Measurements from ENCODE around the gene CNST. TPM values are rescaled to one million over a fixed set of nuclear protein-coding genes. Genes with fewer than 3 reads are reported as not detected.
A peak's percentile ranks its signal among the peaks of the same experiment; 100 is the strongest.

CNST gene
- total RNA-seq, 4 donors from 2014 or later = 20.2 to 26.2 (median 24.3) TPM

DNA sequence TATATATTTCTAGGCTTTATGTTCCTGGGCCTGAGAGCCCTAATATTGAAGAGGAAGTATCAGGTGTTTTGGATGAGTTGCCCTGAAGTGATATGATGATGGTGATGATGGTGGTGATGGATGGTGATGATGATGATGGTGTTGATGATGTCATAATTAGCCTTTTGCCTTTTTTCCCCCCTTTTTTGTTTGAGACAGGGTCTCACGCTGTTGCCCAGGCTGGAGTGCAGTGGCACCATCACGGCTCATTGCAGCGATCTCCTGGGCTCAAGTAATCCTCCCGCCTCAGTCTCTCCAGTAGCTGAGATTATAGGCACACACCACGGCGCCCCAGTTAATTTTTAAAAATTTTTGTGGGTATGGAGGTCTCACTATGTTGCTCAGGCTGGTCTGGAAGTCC, 76.5 kb downstream of the CNST start:
- no peaks in the 10 kb centered on the region for H3K27me3 ChIP-seq
- no peaks in the 10 kb centered on the region for H3K9me3 ChIP-seq
- TF ChIP-seq EP300 (IDR thresholded peaks at IDR 0.05) (no peak), POLR2AphosphoS5 (IDR thresholded peaks at IDR 0.05) (no peak), CTCF (IDR thresholded peaks at IDR 0.05) (no peak), POLR2A (IDR thresholded peaks at IDR 0.05) (no peak)
- WGBS = 91% methylated on average over 6 of the region's 6 CpGs
- DNase-seq (ENCODE audit: low spot score in 2 of 2) = no peak
- H3K4me3 ChIP-seq = no peak overlapping the region
- H3K4me1 ChIP-seq = peaks cover 10% of the 10 kb centered on the region
- H3K36me3 ChIP-seq = peaks cover 39% of the 10 kb centered on the region
- no peak overlapping the region for H3K27ac ChIP-seq

DNA sequence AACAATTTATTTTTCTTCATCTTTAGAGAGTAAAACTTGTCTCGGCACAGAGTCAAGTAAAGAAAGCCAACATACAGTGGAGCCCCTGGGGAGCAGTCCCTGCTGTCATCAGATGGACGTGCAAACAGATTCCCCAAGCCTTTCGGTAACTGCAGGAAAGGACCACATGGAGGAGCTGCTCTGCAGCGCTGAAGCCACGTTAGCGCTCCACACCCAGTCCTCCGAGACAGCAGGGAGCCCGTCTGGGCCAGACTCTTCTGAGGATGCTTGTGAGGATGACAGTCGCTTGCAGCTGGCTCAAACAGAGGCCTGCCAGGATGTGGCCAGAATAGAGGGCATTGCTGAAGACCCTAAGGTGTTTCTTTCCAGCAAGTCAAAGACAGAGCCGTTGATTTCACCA, 80.9 kb downstream of the CNST start:
- no peak for DNase-seq (ENCODE audit: low spot score in 2 of 2)
- WGBS = 54% methylated on average over 10 of the region's 10 CpGs
- no peaks in the 10 kb centered on the region for H3K27me3 ChIP-seq
- TF ChIP-seq EP300 (IDR thresholded peaks at IDR 0.05) (no peak), CTCF (IDR thresholded peaks at IDR 0.05) (peak in 1 of 2 donors; percentile 34)
- H3K9me3 ChIP-seq = no peaks in the 10 kb centered on the region
- H3K36me3 ChIP-seq = peaks cover 42% of the 10 kb centered on the region
- no peak overlapping the region for H3K27ac ChIP-seq
- no peak overlapping the region for H3K4me3 ChIP-seq
- peaks cover 3% of the 10 kb centered on the region for H3K4me1 ChIP-seq

GRCh38 chr1:246647513-246647912, 81.3 kb downstream of the CNST start:
- no peaks in the 10 kb centered on the region for H3K27me3 ChIP-seq
- no peaks in the 10 kb centered on the region for H3K9me3 ChIP-seq
- no peak overlapping the region for H3K4me3 ChIP-seq
- peaks cover 3% of the 10 kb centered on the region for H3K4me1 ChIP-seq
- no peak overlapping the region for H3K27ac ChIP-seq
- 90% methylated on average over 8 of the region's 8 CpGs for WGBS
- H3K36me3 ChIP-seq = peaks cover 43% of the 10 kb centered on the region
- TF ChIP-seq POLR2A (IDR thresholded peaks at IDR 0.05) (no peak), CTCF (IDR thresholded peaks at IDR 0.05) (no peak), POLR2AphosphoS5 (IDR thresholded peaks at IDR 0.05) (no peak), EP300 (IDR thresholded peaks at IDR 0.05) (no peak)
- no peak for DNase-seq (ENCODE audit: low spot score in 2 of 2)

DNA sequence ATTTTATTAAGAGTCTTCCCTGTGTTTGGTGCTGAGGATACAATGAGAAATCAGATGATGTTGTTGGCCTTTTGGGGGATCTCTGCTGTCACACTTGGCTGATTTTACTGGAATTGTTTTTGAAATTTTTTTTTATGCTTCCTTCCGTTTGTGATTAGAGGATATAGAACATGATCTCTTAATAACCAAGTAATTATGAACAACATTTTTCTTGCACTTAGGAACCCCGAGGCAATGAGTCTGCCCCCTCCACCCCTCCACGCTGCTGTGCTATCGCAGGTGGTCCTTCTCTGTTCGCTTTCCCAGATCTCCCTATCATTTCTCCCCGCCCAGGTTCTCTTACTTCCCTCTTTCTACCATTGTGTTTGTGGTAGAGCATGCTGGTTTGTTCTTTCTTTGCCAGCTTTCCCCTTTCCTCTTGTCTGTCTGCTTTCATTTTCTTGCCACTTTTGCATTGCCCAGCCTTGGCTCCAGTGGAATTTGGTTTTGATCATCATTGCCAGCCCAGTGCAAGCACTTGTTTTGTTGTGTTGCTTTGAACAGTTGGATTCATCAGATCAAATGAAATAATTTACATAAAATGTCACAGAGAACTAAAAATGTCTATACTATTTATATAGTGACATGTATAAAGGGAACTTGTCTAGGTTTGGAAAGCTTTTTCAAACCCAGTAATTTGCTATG, 84.9 kb downstream of the CNST start:
- Histone ChIP-seq H3K4me1 (peaks cover 3% of the 10 kb centered on the region), H3K27ac (no peak overlapping the region), H3K4me3 (no peak overlapping the region), H3K36me3 (peaks cover 38% of the 10 kb centered on the region), H3K9me3 (no peaks in the 10 kb centered on the region), H3K27me3 (no peaks in the 10 kb centered on the region)
- TF ChIP-seq EP300 (IDR thresholded peaks at IDR 0.05) = no peak
- no peak for TF ChIP-seq POLR2A (IDR thresholded peaks at IDR 0.05)
- TF ChIP-seq CTCF (IDR thresholded peaks at IDR 0.05) = no peak
- TF ChIP-seq POLR2AphosphoS5 (IDR thresholded peaks at IDR 0.05) = no peak
- DNase-seq (ENCODE audit: low spot score in 2 of 2) = no peak
- 67% methylated on average over 6 of the region's 6 CpGs for WGBS

- 86% methylated on average over 6 of the region's 6 CpGs for WGBS
- Histone ChIP-seq H3K4me1 (no peaks in the 10 kb centered on the region), H3K27me3 (no peaks in the 10 kb centered on the region), H3K36me3 (peaks cover 30% of the 10 kb centered on the region), H3K9me3 (no peaks in the 10 kb centered on the region), H3K4me3 (no peak overlapping the region), H3K27ac (no peak overlapping the region)
- DNase-seq (ENCODE audit: low spot score in 2 of 2) = no peak
- TF ChIP-seq POLR2AphosphoS5 (IDR thresholded peaks at IDR 0.05) (no peak), POLR2A (IDR thresholded peaks at IDR 0.05) (no peak), EP300 (IDR thresholded peaks at IDR 0.05) (no peak), CTCF (IDR thresholded peaks at IDR 0.05) (no peak)
These were observed 92.3 kb downstream of the CNST start for GRCh38 chr1:246658567-246658966.

Data from suprapubic skin (tissue), 4 donors.